ENCODE results near the gene DCHS2.
A peak's percentile ranks its signal among the peaks of the same experiment; 100 is the strongest.

The DCHS2 gene, protein sequence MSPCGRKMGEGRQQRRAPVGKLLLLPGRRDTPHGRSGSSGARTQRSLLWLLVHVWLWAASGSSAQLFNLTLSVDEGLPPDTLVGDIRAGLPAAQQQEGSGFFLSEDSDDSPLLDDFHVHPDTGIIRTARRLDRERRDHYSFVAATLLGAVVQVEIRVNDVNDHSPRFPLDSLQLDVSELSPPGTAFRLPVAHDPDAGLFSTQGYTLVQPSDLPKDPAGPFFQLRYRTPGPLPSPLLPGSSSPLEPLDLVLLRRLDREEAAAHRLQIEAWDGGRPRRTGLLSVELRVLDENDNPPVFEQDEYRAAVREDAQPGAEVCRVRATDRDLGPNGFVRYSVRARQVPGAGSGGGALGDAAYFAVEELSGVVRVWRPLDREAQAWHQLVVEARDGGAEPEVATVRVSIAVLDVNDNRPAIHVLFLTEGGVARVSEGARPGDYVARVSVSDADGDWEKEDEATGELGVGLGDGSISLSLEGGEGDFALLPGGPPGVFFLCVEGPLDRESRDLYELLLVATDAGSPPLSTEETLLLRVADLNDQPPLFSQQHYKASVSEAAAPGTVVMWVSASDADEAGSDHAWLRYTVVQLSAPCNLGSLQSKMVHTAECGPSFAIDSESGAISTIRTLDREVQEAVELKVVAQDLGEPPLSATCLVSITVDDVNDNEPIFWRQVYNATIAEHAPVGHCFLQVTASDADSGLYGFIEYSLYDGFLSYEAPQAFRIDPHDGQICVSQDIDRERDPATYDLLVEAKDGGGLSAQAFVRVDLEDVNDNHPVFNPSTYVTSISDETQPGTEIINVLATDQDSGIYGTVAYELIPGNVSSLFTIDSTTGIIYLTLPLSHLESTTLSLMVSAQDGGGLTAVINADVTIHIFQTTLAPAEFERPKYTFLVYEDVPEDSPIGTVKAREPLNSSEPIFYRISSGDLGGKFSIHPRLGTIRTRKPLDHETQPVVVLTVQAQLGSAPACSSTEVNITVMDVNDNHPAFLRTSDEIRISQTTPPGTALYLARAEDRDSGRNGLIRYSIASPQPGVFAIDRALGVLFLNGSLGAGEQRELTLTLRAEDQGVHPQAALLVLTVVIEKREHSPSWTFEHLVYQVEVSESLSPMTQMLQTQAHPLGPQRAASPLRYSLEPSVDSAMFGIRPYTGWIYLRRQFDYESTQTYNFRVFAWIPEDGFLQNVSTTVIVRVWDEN (N-terminal part only)

DNA sequence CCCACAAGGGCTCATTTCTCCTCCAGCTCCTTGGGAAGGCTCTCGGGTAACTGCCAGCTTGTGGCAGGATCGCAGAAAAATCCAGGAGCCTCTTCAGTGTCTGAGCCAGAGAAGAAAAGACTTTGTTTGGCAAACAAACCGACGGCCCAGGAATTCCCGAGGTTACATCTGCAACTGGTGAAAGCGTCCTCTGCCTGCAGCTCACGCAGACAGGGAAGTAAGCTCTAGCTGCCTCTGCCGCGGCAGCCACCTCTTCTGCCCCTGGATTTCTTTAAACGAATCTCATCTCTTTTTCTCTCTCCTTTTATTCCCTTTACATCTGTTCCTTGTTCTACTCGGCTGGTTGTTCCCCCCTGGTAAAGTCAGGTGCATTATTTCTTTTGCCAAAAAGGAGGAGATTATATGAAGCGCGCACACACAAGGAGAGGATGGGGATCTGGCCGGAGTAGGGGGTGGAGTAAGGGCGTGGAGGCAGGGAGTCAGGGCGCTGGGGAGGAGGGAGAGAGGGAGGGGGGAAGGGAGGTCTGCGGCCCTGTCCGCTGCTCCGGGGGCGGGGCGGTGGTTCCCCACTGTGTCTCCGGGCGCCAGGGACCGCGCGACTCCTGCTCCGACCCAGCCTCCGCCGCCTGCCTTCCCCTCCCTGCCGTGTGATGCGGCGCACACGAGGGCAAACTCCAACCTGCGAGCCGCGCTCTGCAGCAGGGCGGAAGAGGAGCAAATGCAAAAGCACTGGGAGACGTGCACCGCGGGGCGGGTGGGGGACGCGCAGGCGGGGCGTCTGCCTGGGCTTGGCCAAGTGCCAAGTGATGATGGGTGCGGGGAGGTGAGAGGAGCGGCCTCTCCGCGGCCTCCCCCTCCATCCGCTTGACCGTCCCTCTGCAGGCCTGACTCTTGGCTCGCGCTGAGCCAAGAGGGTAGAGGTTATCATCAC, at the start of gene DCHS2:
TSS of gene DCHS2 (minus strand) at position 459 of the 931 bp plus-strand sequence. CDS start at position 15, 444 bp downstream.
- DNase-seq: peak; percentile 17
- in situ Hi-C loops (cut with HindIII; ENCODE audit: low pct_ligation_motif_present, low pct_unique_long_range_greater_than_20kb, low sequenced_read_pairs): no loop called here

DNA sequence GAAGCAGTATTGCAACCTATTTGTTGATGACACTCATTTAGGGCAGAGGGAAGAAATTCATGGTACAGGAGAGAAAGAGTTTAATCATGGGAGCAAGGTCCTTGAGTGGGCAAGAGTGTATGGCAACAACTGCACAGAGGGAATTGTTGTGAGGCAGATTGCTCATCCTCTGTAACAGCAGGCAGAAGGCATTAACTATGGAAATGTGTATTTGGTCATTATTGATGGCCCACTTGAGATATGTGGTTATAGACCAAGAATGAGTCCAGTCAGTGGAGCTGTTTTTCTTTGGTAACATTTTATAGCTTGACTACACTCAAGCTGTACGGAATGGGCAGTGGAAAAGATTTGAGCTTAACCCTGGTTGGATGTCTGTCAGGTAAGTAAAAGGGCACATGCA, 42.7 kb upstream of the DCHS2 start:
- no peak for DNase-seq
- in situ Hi-C loops (cut with HindIII; ENCODE audit: low pct_ligation_motif_present, low pct_unique_long_range_greater_than_20kb, low sequenced_read_pairs): no loop called here

DNA sequence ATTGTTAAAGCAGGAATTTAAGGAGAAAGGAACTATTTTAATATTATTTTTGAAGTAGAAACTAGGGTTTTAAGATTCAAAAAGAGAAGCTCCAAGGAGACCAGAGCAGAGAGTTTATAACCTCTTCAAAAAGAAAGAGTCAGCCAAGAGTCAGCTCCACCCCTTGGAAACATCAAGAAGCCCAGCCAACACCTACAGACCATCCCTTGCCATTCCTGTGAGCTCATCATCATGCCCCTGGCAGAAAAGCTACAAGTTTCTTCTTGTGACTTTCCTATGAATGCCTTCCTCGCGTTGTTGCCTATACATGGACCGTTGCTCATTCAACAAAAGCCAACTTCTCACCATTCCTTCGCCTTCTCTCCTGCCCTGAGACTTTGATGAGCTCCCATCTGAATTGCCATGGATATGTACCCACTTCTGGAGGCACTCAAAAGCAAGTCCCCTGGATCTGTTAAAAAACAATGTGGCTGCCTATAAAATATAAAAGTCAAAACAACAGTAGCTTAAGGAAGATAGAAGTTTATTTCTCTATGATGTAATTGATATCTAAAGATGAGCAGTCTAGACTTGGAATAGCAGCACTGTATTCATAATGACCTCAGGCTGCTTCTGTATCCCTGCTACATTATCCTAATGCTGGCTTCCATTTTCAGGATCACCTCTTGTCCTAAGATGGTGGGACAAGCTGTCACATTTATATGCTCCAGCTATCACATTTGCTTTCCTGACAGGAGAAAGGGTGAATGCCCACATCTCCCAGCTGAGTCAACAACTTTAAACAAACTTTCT, 38.3 kb upstream of the DCHS2 start:
- in situ Hi-C loops (cut with HindIII; ENCODE audit: low pct_ligation_motif_present, low pct_unique_long_range_greater_than_20kb, low sequenced_read_pairs): no loop called here
- no peak for DNase-seq

DNA sequence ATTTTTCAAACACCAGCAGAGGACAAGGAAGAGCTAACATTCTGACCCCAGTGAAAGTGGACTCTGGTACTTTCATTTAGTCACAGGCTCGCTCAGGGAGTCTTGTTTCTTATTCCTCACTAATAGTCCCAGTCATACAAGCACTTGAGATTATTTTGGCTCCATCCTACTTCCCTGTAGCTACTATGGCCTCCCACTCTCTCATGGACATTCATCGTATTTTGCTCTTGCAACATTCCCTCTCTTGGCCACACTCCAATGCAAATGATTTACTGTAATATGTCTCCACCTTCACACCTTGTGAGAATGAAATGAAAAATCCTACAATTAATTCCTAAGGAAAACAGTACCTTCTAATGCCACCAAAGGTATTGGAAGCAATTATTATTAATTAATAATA, 37.3 kb upstream of the DCHS2 start:
- in situ Hi-C loops (cut with HindIII; ENCODE audit: low pct_ligation_motif_present, low pct_unique_long_range_greater_than_20kb, low sequenced_read_pairs): no loop called here
- no peak for DNase-seq

DNA sequence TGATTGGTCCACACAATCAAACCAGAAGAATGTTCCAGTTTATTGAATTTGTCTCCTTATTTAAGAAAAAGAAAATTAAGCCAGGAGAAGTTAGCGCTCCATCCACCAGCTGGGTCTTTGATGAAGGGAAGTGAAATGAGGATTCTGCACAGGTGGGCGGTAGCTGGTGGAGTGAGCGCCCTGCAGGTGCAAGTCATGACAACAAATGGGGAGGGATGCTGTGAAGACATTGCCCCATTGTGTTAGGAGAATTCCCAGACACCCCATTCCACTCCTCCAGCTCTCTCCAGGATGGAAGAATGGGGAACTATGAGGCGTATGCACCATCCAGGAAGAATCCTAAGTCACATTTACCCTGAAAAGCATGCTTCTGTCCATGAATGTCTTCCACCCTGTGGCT, 35.7 kb upstream of the DCHS2 start:
- in situ Hi-C loops (cut with HindIII; ENCODE audit: low pct_ligation_motif_present, low pct_unique_long_range_greater_than_20kb, low sequenced_read_pairs): no loop called here
- no peak for DNase-seq

DNA sequence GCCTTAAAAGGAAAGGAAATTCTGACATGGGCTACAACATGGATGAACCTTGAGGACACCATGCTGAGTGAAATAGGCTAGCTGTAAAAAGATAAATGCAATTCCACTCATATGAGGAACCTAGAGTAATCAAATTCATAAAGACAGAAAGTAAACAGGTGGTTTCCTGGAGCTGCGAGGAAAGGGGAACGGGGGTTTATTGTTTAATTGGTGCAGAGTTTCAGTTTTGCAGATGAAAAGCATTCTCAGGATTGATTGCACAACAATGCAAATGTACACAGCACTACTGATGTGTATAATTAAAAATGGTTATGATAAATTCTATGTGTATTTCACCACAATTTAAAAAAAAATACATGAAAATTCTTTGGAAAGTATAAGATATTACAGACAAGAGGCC, 34.6 kb upstream of the DCHS2 start:
- no peak for DNase-seq
- in situ Hi-C loops (cut with HindIII; ENCODE audit: low pct_ligation_motif_present, low pct_unique_long_range_greater_than_20kb, low sequenced_read_pairs): no loop called here

DNA sequence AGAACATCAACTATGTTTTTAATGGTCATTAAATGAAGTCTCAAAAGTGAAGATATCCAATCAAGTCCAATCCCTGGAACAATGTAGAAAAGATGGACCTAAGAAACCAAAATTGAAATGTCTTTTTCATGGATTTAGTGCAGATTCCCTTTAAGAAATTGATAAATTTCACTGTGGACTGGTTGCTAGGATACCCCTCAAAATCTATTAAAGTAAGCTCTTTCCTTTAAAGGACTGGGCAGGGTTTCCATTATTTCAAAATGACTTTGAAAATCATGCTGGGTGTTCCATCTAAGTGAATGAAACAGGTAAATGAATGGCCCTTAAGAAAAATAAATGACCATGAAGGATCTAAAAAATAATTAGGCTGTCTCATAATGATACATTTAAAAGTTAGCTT, 30.0 kb upstream of the DCHS2 start:
- in situ Hi-C loops (cut with HindIII; ENCODE audit: low pct_ligation_motif_present, low pct_unique_long_range_greater_than_20kb, low sequenced_read_pairs): no loop called here
- no peak for DNase-seq

DNA sequence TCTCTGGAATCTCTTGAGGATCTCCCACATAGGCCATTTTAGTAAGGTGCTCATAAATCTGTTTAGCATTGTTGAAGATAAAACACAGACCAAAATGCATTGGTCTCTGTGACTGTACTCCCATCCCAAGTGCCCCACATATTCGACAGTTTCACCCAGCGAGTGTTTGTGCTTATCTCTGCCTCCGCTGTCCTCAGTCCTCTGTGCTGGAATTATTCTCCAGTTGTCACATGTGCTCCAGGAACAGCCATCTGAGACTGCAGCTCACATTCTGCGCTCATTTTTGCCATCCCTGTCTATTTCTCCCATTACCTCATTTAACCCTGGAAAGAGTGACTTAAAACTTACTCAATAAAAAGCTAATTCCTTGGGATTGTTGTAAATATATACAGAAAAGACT, 27.6 kb upstream of the DCHS2 start:
- in situ Hi-C loops (cut with HindIII; ENCODE audit: low pct_ligation_motif_present, low pct_unique_long_range_greater_than_20kb, low sequenced_read_pairs): no loop called here
- no peak for DNase-seq

DNA sequence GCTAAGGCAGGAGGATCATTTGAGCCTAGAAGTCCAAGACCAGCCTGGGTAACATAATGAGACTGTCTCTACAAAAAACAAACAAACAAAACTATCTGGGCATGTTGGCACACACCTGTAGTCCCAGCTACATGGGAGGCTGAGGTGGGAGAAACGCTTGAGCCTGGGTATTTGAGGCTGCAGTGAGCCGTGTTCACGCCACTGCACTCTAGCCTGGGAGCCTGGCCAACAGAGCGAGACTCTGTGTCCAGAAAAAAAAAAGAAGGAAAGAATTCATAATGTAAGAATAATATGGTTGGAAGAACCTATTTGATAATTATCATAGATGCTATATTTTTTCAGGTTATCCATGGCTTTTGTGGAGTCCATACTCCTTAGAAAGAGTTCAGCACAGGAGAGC, 26.0 kb upstream of the DCHS2 start:
- in situ Hi-C loops (cut with HindIII; ENCODE audit: low pct_ligation_motif_present, low pct_unique_long_range_greater_than_20kb, low sequenced_read_pairs): no loop called here
- no peak for DNase-seq

DNA sequence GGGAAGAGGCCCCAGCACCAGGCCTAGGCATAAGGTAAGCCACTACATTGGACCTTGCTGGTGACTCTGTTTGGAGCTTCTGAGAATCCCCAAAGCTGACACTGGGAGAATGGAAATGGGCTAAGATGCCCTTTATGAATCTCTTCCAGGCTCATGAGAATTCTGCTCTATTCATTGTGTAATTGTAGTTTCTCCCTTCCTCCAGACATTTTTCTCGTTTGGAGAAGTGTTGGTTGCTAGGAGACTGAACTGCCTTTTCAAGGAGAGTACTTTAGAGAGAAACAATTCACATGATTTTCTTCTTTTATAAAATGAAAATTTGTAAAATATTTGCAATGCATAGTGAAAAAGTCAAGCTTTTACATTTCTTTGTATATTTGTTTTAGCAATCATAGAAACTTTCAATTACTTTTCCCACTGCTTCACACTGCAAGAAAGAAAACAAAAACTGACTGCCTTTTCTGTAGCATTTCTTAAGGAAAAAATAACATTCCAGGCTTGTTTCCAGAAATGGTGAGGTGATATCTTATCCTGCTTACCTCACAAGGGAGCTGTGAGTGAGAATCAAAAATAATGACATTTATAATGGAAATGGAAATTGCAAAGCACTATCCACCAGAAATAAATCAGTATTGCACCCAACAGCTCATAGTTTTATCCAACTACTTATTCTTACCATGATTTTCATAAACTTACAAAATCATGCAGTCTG, 24.9 kb upstream of the DCHS2 start:
- no peak for DNase-seq
- in situ Hi-C loops (cut with HindIII; ENCODE audit: low pct_ligation_motif_present, low pct_unique_long_range_greater_than_20kb, low sequenced_read_pairs): no loop called here

DNA sequence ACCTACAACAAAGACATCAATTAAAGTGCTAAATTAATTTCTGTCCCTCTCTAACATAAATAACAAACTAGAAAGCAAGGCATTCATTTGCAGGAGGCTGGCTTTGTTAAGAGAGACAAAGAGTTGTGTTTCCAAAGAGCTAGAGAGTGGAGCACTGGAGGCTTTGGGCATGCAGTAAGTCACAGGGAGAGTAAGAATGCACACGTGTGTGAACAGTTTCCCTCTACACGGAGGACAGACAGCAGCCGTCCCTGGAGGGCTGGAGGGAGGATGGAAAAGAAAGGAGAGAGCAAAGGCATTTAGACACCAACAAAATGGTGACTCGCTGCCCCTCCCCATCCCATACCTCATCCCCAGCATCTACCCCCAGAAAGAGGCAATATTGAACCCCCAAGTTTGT, 20.4 kb upstream of the DCHS2 start:
- no peak for DNase-seq

DNA sequence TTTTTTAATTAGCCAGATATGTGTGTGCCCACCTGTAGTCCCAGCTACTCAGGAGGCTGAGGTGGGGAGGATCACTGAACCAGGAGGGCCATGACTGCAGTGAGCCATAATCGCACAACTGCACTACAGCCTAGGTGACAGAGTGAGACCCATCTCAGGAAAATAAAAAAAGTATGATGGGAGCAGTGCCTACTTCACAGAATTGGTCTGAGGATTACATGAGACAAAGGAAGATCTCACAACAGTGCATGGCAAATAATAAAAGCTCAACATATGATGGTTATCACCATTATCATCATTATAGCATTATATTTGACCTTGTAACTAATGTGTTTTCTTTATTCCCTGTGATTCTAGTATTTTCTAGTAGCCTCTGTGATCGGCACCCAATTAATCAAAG, 19.9 kb upstream of the DCHS2 start:
- in situ Hi-C loops (cut with HindIII; ENCODE audit: low pct_ligation_motif_present, low pct_unique_long_range_greater_than_20kb, low sequenced_read_pairs): no loop called here
- no peak for DNase-seq

More for the DNA sequence above, 20.4 kb upstream of the DCHS2 start:
- in situ Hi-C loops (cut with HindIII; ENCODE audit: low pct_ligation_motif_present, low pct_unique_long_range_greater_than_20kb, low sequenced_read_pairs): no loop called here

DNA sequence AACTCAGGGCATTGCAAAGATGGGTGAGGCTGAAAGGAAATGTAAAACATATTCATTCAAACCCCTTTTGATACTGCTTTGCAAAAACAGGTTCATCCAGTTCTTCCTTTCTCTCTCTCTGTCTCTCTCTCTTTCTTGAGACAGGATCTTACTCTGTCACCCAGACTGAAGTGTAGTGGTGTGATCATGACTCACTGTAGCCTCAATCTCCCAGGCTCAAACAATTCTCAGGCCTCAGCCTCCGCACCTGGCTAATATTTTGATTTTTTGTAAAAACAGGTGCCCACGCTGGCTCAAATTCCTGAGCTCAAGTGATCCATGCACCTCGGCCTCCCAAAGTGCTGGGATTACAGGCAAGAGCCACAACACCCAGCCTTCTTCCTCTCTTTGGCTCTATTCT, 15.6 kb upstream of the DCHS2 start:
- in situ Hi-C loops (cut with HindIII; ENCODE audit: low pct_ligation_motif_present, low pct_unique_long_range_greater_than_20kb, low sequenced_read_pairs): no loop called here
- no peak for DNase-seq

DNA sequence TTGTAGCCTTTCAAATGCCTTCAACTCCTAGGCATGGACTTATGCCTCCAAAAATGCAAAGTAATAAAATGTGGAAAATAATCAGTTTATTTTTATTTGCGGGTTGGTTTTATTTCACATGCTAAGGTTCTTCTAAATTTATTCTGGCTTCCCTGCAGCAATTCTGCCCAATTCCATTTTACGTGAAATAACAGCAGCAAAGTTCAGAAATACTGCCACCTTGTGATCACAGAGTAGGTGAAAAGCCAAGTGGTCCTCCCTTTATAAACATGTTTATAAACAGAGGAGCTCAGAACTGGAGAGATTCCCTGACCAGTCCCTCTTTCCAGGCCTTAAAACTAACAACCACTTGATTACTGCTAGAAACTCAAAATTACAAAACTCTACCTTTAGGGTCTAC, 14.7 kb upstream of the DCHS2 start:
- peak; percentile 39 for DNase-seq
- in situ Hi-C loops (cut with HindIII; ENCODE audit: low pct_ligation_motif_present, low pct_unique_long_range_greater_than_20kb, low sequenced_read_pairs): no loop called here

DNA sequence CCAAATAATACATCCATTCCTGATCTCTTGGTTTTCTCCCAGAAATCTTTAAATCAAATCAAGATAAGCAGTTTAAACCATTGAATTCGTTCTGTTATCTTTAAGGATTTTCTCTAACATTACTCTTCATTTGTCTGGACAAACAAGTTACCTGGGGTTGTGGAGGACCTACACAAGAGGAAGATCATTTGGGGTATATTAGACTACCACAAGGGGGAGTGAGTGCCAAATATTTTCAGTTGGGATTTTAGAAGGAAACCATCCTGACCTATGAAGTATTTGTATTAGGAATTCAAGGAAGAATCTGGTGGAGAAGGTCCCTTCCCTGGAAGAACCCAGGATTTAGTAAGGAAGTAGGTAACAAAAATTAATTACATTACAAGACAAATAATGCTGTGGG, 12.0 kb upstream of the DCHS2 start:
- DNase-seq: peak; percentile 21
- in situ Hi-C loops (cut with HindIII; ENCODE audit: low pct_ligation_motif_present, low pct_unique_long_range_greater_than_20kb, low sequenced_read_pairs): no loop called here

DNA sequence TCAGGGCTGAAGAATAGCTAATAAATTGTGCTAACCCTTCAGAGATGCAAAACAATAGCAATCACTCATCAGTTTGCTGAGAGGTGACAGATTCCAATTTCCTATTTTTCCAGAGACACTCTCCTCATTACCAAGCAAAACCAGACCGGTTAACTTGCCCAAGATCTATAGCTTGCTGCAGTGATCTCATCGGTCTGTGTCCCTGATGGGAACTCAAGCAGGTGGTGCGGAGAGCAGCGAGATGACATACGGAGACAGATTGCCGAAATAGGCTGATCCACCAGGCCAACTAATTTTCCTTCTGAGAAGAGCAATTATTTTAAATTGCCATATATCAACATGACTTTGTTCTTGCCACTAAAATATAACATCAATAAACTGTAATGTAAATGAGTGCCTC, 10.5 kb upstream of the DCHS2 start:
- in situ Hi-C loops (cut with HindIII; ENCODE audit: low pct_ligation_motif_present, low pct_unique_long_range_greater_than_20kb, low sequenced_read_pairs): no loop called here

DNA sequence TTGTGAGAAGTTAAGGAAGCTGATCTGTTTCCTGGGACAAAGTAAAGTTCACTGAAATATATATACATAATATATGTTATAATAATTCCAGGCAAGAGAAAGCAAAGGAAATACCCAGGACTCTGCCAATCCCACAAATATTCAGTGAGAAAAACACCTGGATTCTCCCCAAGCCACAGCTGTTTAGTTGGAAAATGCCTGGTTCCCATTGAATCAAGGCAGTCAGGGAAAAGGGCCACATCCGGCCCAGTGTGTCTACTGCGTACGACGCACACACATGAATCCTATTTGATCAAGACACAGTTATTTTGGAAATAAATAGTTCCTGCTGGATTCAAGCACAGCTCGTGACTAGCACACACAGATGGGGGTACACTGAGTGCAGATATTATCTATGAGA, 6.3 kb upstream of the DCHS2 start:
- no peak for DNase-seq
- in situ Hi-C loops (cut with HindIII; ENCODE audit: low pct_ligation_motif_present, low pct_unique_long_range_greater_than_20kb, low sequenced_read_pairs): no loop called here

More for the DNA sequence above, 10.5 kb upstream of the DCHS2 start:
- no peak for DNase-seq

Measured in ACHN (cell line).